SK-N-MC (cell line): ENCODE results near the gene KLK2.

Source experiments
- EZH2 ChIP-seq: fragments of 200-600 bp; sonication (generic); IDR thresholded peaks from one replicate; pipeline ENCODE4 v1.6.1; 2017; ENCODE audit warnings: antibody characterized with exemption
- FOXP2 ChIP-seq: optimal IDR thresholded peaks from 2 replicates; pipeline ENCODE3; 2011; ENCODE audit warnings: mild to moderate bottlenecking, moderate library complexity; ENCODE audit not compliant: insufficient read depth; ENCODE audit errors: extremely low read length, control extremely low read depth
- POLR2AphosphoS5 ChIP-seq: IDR thresholded peaks from 2 replicates; pipeline ENCODE4 v1.6.1; 2012; ENCODE audit warnings: mild to moderate bottlenecking, low read depth, low read length, borderline replicate concordance

- TF ChIP-seq EZH2 (no peak), POLR2AphosphoS5 (no peak), FOXP2 (no peak)
Measured at GRCh38 chr19:50839712-50840655, 33.3 kb upstream of the KLK2 start.
